ENCODE results near the gene RTP3. TPM values are rescaled to one million over a fixed set of nuclear protein-coding genes. Genes with fewer than 3 reads are reported as not detected.
A peak's percentile ranks its signal among the peaks of the same experiment; 100 is the strongest.

The RTP3 gene
- total RNA-seq, 2 donors from 2014 or later, result not detected

DNA sequence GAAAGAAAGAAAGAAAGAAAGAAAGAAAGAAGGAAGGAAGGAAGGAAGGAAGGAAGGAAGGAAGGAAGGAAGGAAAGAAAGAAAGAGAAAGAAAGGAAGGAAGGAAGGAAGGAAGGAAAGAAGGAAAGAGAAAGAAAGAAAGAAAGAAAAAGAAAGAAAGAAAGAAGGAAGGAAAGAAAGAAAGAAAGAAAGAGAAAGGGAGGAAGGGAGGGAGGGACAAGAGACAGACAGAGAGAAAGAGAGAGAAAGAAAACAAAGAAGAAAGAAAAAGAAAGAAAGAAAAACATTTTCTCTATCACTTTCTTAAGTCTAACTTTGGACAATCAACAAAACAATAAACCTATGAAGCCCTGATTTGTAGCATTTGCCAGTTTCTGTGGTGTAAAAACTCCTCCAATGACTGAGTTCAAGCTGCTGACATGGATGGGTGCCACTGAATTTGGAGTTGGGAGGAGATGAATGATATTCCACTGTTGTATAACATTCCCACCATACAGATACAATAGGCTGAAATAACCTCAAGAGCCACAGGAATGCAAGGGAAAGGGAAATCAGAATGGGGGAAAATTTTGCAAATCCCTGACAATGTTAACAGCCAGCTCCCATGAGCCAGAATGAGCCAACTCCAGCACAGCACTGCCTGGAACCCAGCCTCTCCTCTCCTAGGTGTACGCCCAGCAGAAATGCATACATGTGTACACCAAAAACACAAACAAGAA lies 15.0 kb upstream of the RTP3 start:
- no peak overlapping the region for H3K4me3 ChIP-seq

DNA sequence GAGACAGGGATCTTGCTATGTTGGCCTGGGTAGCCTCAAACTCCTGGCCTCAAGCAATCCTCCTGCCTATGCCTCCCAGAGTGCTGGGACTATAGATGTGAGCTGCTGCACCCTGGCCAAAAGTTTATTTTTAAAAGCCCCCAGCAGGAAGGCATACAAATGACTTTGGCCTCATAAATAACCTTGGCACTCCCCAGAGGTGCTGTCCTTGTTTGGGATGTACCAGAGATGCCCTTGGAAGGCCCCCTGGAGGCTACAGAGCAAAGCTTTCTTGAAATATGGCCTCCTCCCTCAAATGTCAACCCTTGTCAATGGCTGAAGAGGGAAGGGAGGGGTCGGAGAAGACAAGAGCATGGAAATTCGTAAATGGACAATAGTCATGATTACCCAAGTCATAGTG lies 14.0 kb upstream of the RTP3 start:
- H3K9me3 ChIP-seq, result no peaks in the 10 kb centered on the region
- no peaks in the 10 kb centered on the region for H3K36me3 ChIP-seq
- intact Hi-C loops (cut with DNase I), result no loop called here
- no peaks in the 10 kb centered on the region for H3K4me1 ChIP-seq
- H3K27ac ChIP-seq, result no peak overlapping the region
- H3K27me3 ChIP-seq, result no peaks in the 10 kb centered on the region
- TF ChIP-seq, protein P1, sequence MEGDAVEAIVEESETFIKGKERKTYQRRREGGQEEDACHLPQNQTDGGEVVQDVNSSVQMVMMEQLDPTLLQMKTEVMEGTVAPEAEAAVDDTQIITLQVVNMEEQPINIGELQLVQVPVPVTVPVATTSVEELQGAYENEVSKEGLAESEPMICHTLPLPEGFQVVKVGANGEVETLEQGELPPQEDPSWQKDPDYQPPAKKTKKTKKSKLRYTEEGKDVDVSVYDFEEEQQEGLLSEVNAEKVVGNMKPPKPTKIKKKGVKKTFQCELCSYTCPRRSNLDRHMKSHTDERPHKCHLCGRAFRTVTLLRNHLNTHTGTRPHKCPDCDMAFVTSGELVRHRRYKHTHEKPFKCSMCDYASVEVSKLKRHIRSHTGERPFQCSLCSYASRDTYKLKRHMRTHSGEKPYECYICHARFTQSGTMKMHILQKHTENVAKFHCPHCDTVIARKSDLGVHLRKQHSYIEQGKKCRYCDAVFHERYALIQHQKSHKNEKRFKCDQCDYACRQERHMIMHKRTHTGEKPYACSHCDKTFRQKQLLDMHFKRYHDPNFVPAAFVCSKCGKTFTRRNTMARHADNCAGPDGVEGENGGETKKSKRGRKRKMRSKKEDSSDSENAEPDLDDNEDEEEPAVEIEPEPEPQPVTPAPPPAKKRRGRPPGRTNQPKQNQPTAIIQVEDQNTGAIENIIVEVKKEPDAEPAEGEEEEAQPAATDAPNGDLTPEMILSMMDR (IDR thresholded peaks at IDR 0.05), result no peak
- no peak overlapping the region for H3K4me3 ChIP-seq
- DNase-seq, result no peak
- H3K9ac ChIP-seq (ENCODE audit: low read depth in 2 of 2, low read length in 2 of 2), result no peak overlapping the region

More for the DNA sequence above, 15.0 kb upstream of the RTP3 start:
- H3K36me3 ChIP-seq, result no peaks in the 10 kb centered on the region
- intact Hi-C loops (cut with DNase I), result no loop called here
- no peaks in the 10 kb centered on the region for H3K4me1 ChIP-seq
- H3K27me3 ChIP-seq, result no peaks in the 10 kb centered on the region
- TF ChIP-seq, protein P1 (IDR thresholded peaks at IDR 0.05), result no peak
- no peak for DNase-seq
- no peak overlapping the region for H3K27ac ChIP-seq
- no peaks in the 10 kb centered on the region for H3K9me3 ChIP-seq
- no peak overlapping the region for H3K9ac ChIP-seq (ENCODE audit: low read depth in 2 of 2, low read length in 2 of 2)

DNA sequence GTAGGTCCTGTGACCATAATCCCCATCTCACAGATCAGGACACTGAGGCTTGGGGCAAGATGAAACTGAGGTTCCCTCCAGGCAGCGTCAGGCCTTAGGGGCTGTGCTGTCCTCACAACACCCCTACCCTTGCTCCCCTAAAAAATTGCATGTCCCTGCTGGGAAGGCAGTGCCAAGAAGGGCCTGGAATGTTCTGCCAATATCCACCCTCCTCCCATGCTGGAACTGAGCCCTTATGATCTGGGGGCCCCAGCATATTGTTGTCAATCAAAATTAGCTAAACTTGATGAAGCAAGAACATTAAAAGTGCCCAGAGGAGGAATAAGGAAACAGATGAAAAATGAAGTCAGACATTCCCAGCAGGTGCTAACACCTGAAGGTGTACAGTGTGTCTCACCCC lies 13.4 kb upstream of the RTP3 start:
- Histone ChIP-seq H3K27ac (peak overlapping the region; percentile 44), H3K4me3 (no peak overlapping the region), H3K36me3 (no peaks in the 10 kb centered on the region), H3K27me3 (no peaks in the 10 kb centered on the region), H3K9ac (ENCODE audit: low read depth in 2 of 2, low read length in 2 of 2) (peak overlapping the region in 1 of 2 donors; percentile 24), H3K4me1 (no peaks in the 10 kb centered on the region), H3K9me3 (no peaks in the 10 kb centered on the region)
- DNase-seq, result no peak
- intact Hi-C loops (cut with DNase I), result no loop called here
- TF ChIP-seq, protein P1 (IDR thresholded peaks at IDR 0.05), result no peak

DNA sequence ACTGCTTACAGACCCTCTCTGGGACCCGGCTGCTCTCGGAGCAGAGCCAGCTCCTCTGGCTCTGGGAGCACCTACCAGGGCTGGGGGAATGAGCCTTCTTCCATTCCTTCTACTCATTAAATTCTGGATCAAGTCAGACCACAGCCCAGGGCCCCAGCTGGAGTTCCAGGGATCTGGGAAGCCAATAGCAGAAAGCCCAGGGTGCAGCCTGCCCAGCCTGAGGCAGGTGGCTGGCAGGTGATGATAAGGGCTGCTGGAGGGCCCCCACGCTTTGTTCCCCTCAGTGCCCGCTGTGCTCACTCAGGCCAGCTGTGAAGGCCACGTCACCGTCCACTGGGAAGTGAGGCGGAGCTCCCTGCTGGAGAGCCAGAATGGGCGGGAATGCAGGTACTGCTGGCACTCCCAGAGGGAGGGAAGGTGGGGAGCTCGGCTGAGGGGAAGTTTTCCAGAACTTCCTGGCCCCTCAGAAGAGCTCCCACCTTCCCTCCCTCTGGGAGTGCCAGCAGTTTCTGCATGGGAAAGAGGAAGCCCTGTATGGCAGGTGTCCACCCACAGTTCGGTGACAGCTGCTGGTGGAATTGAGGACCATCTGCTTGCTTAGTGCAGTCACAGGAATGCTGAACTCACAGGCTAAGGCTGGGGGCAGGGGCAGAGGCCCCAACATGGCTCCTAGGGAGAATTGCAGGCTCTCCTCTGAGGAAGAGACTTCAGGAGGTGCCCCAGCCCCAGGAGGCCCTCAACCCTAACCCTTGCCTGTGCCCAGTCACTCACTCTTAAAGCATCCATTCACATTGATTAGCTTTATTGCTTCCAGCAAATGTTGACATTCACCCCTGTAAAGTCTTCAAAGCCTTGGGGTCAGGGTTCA lies 12.6 kb upstream of the RTP3 start:
- Histone ChIP-seq H3K36me3 (no peaks in the 10 kb centered on the region), H3K4me1 (no peaks in the 10 kb centered on the region), H3K4me3 (no peak overlapping the region), H3K27ac (peak overlapping the region; percentile 44), H3K27me3 (no peaks in the 10 kb centered on the region), H3K9me3 (no peaks in the 10 kb centered on the region), H3K9ac (ENCODE audit: low read depth in 2 of 2, low read length in 2 of 2) (peak overlapping the region in 1 of 2 donors; percentile 24)
- DNase-seq, result peak; percentile 61
- intact Hi-C loops (cut with DNase I), result loop anchor here (5.0 kb wide), 1 partner anchor 72 kb away; no protein-coding TSS in a partner anchor
- TF ChIP-seq, protein P1 (IDR thresholded peaks at IDR 0.05), result no peak

DNA sequence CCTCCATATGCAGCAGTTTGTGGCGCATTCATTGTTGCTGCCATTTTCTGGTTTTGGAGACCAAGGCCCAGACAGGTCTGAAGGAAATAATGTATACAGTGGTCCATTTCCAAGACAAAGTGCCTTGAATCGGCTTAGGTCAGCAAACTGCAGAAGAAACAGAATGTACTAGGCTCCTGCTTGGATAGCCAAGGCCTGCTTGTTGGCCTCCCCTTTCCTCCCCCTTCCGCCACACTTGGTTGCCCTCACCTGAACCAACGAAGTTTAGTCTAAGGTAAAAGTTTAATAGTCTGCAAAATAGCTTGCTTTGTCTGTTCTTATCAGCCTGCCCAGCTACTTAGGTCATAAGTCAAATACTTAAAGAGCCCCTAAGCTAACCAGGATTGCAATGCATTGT lies 12.0 kb upstream of the RTP3 start:
- Histone ChIP-seq H3K27me3 (no peaks in the 10 kb centered on the region), H3K9ac (ENCODE audit: low read depth in 2 of 2, low read length in 2 of 2) (no peak overlapping the region), H3K4me3 (no peak overlapping the region), H3K4me1 (no peaks in the 10 kb centered on the region), H3K9me3 (no peaks in the 10 kb centered on the region), H3K36me3 (no peaks in the 10 kb centered on the region), H3K27ac (peak overlapping the region; percentile 2)
- no peak for DNase-seq
- TF ChIP-seq, protein P1 (IDR thresholded peaks at IDR 0.05), result no peak
- intact Hi-C loops (cut with DNase I), result loop anchor here (5.0 kb wide), 1 partner anchor 72 kb away; no protein-coding TSS in a partner anchor

Measured in colonic mucosa (tissue), 4 donors.